Cerebellar nuclear complex (tissue), 1 donor: Measurements from ENCODE around the gene ZC3H7A.
"Not testable (repeated sequence)": the region's sequence is repeated elsewhere in the genome, so short reads cannot be mapped to it uniquely, and the experiment has no call there.

Experiments
- DNase-seq, 2 experiments: peaks; one replicate each; lab custom pipeline; 2025; lab: John Stamatoyannopoulos, UW

ZC3H7A gene

DNA sequence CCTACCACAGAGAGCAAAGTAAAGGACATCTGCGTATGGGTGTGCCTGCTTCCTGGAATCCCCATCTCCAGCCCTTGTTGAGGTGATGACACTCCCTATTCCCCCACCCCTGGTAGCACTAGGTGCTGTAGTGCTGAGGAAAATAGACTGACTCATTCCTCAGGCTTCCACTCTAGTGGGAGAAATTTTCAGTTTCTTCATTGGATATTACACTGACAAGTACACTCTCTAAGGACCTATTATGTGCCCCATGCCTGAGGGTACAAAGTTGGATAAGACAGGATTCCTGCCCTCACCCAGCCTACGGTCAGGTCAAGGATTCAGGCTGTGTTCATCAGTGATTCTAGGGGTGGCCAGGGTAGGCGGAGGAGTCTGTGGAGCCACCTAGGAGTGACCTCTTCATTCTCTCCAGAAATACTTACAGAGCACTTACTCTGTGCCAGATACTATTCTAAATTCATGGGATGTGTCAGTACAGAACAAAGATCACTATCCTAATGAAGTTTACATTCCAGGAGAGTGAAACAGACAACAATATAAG is 4.5 kb upstream of the ZC3H7A start:
- DNase-seq = no peak

DNA sequence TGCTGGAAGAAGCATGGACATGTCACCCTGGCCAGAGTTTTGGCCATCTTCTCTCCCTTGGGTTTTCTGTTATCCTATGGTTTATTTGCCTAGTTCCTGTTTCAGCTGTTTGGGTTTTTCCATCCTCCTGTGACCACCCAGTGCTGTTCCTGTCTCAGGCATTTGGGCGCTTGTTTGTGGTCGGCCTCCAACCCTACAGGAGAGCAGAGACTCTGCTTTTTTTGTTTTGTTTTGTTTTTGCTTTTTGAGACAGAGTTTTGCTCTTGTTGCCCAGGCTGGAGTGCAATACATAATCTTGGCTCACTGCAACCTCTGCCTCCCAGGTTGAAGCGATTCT is 3.3 kb upstream of the ZC3H7A start:
- DNase-seq = no peak

GRCh38 chr16:11799509-11800381 is 2.7 kb upstream of the ZC3H7A start:
- no peak for DNase-seq

DNA sequence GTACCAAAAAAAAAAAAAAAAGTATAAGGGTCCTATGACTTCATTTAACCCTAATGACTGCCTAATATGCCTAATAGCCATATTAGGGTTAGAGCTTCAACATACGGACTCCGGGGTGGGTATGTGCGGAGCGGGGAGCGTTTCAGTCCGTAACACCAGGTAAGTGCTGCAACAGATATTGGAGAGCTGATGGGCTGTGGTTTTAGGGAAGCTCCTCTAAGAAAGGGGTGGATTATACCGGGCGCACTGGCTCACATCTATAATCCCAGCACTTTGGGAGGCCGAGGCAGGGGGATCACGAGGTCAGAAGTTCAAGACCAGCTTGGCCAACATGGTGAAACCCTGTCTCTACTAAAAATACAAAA is 1.9 kb upstream of the ZC3H7A start:
- DNase-seq = no peak

- no peak for DNase-seq
Observed at GRCh38 chr16:11797957-11798299, 870 bp upstream of the ZC3H7A start.

DNA sequence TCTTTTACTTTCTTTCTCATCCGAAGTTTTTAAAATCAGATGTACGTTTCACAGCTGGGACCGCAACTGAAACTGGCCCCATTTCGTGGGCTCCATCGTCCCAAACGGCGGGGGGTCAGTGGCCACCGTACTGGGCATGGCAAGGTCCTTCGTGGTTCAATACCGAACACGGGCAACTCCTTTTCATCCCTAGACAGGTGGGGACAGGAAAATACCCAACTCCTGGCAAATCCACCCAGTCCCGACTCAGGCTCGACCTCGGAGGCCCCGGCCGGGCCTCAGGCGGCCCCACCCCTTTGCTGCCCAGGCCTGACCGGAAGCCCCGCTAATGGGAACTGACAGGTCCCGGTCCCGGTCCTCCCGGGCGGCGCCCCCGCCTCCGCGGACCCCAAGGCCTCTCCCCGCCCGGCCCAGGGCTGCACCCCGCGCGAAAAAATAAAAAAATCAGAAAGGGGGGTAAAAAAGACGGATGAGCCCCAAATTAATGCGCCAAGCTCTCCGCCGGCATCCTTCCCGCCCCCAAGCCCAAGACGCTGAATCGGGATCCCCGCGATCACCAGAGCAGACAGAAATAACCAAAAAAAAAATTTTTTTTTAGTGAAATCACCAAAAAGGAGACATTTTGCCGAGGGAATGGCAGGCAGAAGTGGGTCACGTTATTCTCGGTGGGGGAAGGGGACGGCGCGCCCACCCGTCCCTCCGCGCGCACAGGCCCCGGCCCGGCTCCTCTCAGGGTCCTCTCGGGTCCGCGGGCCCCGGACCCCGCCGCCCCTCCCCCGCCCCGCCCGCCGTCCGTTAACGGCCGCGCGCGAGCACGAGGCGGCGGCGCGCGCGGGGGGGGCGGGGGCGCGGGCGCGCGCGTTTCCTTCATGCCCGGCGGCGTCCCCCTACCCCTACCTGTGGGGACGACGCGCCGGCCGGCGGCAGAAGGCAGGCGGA is 562 bp downstream of the ZC3H7A start:
- no peak for DNase-seq

DNA sequence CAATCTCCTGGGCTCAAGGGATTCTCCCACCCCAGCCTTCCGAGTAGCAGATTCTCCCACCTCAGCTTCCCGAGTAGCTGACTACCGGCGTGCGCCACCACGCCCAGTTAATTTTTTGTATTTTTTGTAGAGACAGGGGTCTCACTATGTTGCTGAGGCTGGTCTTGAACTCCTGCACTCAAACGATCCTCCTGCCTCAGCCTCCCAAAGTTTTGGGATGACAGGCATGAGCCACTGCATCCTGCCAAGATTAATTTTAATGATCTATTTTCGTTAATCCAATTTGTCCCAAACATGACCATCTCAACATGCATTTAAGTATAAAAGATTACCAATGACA is 1.2 kb downstream of the ZC3H7A start:
- DNase-seq = no peak

GRCh38 chr16:11794996-11795886 is 1.8 kb downstream of the ZC3H7A start:
- DNase-seq = no peak

GRCh38 chr16:11794447-11794846 is 2.6 kb downstream of the ZC3H7A start:
- no peak for DNase-seq

GRCh38 chr16:11793840-11794239 is 3.2 kb downstream of the ZC3H7A start:
- no peak for DNase-seq

GRCh38 chr16:11792410-11793241 is 4.4 kb downstream of the ZC3H7A start:
- DNase-seq = no peak

GRCh38 chr16:11791144-11791828 is 5.8 kb downstream of the ZC3H7A start:
- no peak for DNase-seq

DNA sequence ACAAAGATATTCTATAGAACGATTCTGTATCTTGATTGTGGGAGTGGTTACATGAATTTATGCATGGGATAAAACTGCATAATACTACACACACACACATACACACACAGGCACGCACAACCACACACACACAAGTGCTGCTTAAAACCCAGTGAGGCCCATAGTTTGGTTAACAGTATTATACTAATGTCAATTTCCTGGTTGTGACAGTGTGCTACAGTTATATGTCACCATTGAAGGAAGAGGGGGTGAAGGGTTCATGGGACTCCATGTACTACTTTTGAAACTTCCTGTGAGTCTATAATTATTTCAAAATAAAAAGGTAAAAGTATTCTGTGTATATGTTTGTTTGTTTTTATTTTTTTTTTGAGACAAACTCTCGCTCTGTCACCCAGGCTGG is 8.1 kb downstream of the ZC3H7A start:
- DNase-seq = no peak

DNA sequence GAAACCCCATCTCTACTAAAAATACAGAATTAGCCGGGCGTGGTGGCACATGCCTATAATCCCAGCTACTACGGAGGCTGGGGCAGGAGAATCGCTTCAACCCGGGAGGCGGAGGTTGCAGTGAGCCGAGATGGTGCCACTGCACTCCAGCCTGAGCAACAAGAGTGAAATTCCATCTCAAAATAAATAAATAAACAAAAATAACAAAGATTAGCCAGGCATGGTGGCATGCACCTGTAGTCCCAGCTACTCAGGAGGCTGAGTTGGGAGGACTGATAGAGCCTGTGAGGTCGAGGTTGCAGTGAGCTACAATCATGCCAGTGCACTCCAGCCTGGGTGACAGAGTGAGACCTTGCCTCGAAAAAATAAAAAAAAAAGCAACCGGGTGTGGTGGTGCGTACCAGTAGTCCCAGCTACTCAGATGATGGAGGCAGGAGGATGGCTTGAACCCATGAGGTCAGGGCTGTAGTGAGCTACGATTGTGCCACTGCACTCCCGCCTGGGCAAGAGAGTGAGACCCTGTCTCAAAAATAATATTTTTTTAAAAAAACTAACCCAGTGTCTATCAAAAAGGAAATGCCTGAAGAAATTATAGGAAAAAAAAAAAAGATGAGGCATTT is 12.0 kb downstream of the ZC3H7A start:
- DNase-seq = not testable (repeated sequence)

DNA sequence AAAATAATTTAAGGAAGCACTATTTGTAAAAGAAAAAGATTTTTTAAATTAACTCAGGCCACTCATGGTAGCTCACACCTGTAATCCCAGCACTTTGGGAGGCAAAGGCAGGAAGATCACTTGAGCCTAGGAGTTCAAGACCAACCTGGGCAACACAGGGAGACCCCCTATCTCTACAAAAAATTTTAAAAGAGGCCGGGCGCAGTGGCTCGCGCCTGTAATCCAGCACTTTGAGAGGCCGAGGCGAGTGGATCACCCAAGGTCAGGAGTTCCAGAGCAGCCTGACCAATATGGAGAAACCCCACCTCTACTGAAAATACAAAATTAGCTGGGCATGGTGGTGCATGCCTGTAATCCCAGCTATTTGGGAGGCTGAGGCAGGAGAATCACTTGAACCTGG is 12.7 kb downstream of the ZC3H7A start:
- not testable (repeated sequence) for DNase-seq

GRCh38 chr16:11784038-11784369 is 13.1 kb downstream of the ZC3H7A start:
- no peak for DNase-seq

DNA sequence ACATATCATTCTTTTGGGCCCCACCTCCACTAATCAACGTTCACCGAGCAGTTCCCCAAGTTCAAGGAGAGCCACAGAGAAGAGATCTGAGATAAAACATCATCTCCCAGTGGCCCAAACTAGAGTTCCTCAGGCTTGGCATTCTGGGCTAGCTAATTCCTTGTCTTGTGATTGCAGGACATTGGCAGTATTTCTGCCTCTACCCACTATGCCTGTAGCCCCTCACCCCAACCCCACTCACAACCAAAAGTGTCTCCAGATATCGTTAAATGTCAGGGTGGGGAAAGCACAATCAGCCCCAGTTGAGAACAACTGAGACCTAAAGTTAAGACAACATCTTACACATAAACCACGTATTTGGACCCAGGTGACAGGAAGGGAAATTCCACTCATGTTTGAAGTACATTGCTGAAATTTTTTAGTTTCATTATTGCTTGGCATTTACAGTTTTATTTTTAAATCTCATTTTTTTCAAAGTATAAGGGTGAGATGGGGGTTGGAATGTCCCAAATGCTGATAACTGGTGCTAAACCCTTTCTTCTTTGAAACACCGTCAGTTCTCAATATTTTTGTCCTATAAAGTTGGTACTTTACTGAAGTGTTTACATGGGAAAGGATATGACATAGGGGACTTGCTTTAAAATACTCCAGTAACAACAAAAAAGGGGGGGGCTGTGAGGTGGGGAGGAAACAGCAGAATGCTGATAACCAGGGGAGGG is 13.6 kb downstream of the ZC3H7A start:
- DNase-seq = no peak

DNA sequence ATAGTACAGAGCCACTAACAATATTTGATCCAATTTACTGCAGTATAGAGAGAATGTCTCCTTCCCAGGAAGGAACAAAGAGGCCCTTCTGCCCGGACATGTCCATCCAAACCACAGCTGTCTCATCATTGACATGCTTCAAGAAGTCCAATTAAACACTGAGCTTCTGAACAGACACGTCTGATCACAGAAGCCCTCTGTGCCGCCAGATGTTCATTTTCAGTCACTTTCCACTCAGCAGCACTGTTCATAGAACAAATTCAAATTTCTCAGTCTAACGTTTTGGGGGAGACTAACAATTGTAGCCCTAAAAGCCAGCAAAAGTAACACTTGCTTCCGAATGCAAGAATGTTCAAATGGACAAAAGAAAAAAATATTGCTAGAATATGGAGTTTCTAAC is 15.3 kb downstream of the ZC3H7A start:
- no peak for DNase-seq

DNA sequence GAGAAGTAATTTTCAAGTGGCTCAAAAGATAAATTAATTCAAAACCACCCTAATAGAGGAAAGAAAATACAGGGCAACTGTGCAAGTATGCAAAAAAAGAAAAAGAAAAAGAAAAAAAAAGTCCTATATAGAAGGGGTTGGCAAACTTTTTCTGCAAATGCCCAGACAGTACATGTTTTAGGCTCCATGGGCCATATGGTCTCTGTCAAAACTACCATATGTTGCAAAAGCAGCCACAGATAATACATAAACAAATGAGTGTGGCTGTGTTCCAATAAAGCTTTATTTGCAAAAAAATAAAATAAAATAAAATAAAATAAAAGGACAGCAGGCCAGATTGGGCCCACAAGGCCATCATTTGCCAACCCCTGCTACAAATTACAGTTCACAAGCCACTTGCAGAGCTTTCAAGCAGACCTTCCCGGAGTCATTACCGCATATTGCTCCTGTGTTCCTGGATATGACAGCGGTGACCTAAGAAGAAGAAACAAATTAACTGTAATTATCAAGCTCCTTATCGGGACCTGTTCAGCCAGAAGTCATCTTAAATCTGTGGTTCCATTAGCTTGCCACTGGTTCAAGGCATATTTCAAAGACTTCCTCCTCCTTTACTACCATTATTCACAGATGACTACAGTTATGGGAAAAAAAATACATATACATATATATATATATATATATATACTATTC is 15.9 kb downstream of the ZC3H7A start:
- no peak for DNase-seq
